ENCODE results near the gene USP28.

The USP28 gene

GRCh38 chr11:113831314-113831713 lies 44.1 kb downstream of the USP28 start:
- Histone ChIP-seq H4K8ac (ENCODE audit: low read depth, low read length) (no peak overlapping the region), H3K23ac (ENCODE audit: low read length) (no peak overlapping the region), H3K27me3 (ENCODE audit: insufficient read depth, low read length, poor library complexity) (no peaks in the 10 kb centered on the region), H3K4me2 (ENCODE audit: low read length) (no peak overlapping the region), H3K4me3 (ENCODE audit: low read length) (no peak overlapping the region), H3K79me2 (ENCODE audit: control insufficient read depth, insufficient read depth, low read length) (no peaks in the 10 kb centered on the region), H2AK5ac (ENCODE audit: low read length) (no peak overlapping the region), H3K36me3 (ENCODE audit: control insufficient read depth, insufficient read depth, low read length) (peaks cover 6% of the 10 kb centered on the region), H4K5ac (ENCODE audit: low read length) (no peak overlapping the region), H3K4ac (ENCODE audit: low read depth, low read length) (no peak overlapping the region), H3K4me1 (ENCODE audit: control insufficient read depth, low read depth, low read length) (no peaks in the 10 kb centered on the region), H3K27ac (ENCODE audit: low read depth, low read length) (no peak overlapping the region), H3K9ac (ENCODE audit: low read length) (no peak overlapping the region), H3K18ac (ENCODE audit: low read length) (no peak overlapping the region), H2BK120ac (ENCODE audit: low read depth, low read length) (no peak overlapping the region), H3K56ac (ENCODE audit: low read length) (no peak overlapping the region), H2BK5ac (ENCODE audit: low read length) (no peak overlapping the region), H2BK15ac (replicated peaks; ENCODE audit: low read depth) (no peak overlapping the region), H3K79me1 (ENCODE audit: low read length) (peaks cover 2% of the 10 kb centered on the region)
- no CpG with 5 or more reads among the region's 4 CpGs for WGBS (ENCODE audit: extremely low coverage, insufficient coverage, low lambda C conversion rate)
- DNase-seq = no peak

- no peak overlapping the region for H4K5ac ChIP-seq (ENCODE audit: low read length)
- no peak overlapping the region for H4K8ac ChIP-seq (ENCODE audit: low read depth, low read length)
- H3K36me3 ChIP-seq (ENCODE audit: control insufficient read depth, insufficient read depth, low read length) = peaks cover 6% of the 10 kb centered on the region
- no peak overlapping the region for H3K4me3 ChIP-seq (ENCODE audit: low read length)
- no peaks in the 10 kb centered on the region for H3K79me2 ChIP-seq (ENCODE audit: control insufficient read depth, insufficient read depth, low read length)
- no peak overlapping the region for H3K56ac ChIP-seq (ENCODE audit: low read length)
- no peak overlapping the region for H3K4ac ChIP-seq (ENCODE audit: low read depth, low read length)
- no peak overlapping the region for H3K9ac ChIP-seq (ENCODE audit: low read length)
- no CpG with 5 or more reads among the region's 2 CpGs for WGBS (ENCODE audit: extremely low coverage, insufficient coverage, low lambda C conversion rate)
- H2AK5ac ChIP-seq (ENCODE audit: low read length) = no peak overlapping the region
- H3K18ac ChIP-seq (ENCODE audit: low read length) = no peak overlapping the region
- peaks cover 2% of the 10 kb centered on the region for H3K79me1 ChIP-seq (ENCODE audit: low read length)
- H2BK5ac ChIP-seq (ENCODE audit: low read length) = no peak overlapping the region
- DNase-seq = no peak
- H3K4me1 ChIP-seq (ENCODE audit: control insufficient read depth, low read depth, low read length) = no peaks in the 10 kb centered on the region
- H3K4me2 ChIP-seq (ENCODE audit: low read length) = no peak overlapping the region
- H2BK120ac ChIP-seq (ENCODE audit: low read depth, low read length) = no peak overlapping the region
- H3K27me3 ChIP-seq (ENCODE audit: insufficient read depth, low read length, poor library complexity) = no peaks in the 10 kb centered on the region
- no peak overlapping the region for H3K27ac ChIP-seq (ENCODE audit: low read depth, low read length)
- no peak overlapping the region for H2BK15ac ChIP-seq (replicated peaks; ENCODE audit: low read depth)
- H3K23ac ChIP-seq (ENCODE audit: low read length) = no peak overlapping the region
These were observed 45.6 kb downstream of the USP28 start for GRCh38 chr11:113829751-113830150.

- Histone ChIP-seq H3K56ac (ENCODE audit: low read length) (no peak overlapping the region), H2BK5ac (ENCODE audit: low read length) (no peak overlapping the region), H3K4me3 (ENCODE audit: low read length) (no peak overlapping the region), H3K9ac (ENCODE audit: low read length) (no peak overlapping the region), H2BK15ac (replicated peaks; ENCODE audit: low read depth) (no peak overlapping the region), H3K4me2 (ENCODE audit: low read length) (no peak overlapping the region), H3K4me1 (ENCODE audit: control insufficient read depth, low read depth, low read length) (no peaks in the 10 kb centered on the region), H2AK5ac (ENCODE audit: low read length) (no peak overlapping the region), H3K36me3 (ENCODE audit: control insufficient read depth, insufficient read depth, low read length) (peaks cover 6% of the 10 kb centered on the region), H3K23ac (ENCODE audit: low read length) (no peak overlapping the region), H4K5ac (ENCODE audit: low read length) (no peak overlapping the region), H3K27ac (ENCODE audit: low read depth, low read length) (no peak overlapping the region), H2BK120ac (ENCODE audit: low read depth, low read length) (no peak overlapping the region), H4K8ac (ENCODE audit: low read depth, low read length) (no peak overlapping the region), H3K4ac (ENCODE audit: low read depth, low read length) (no peak overlapping the region), H3K79me1 (ENCODE audit: low read length) (peaks cover 2% of the 10 kb centered on the region), H3K27me3 (ENCODE audit: insufficient read depth, low read length, poor library complexity) (no peaks in the 10 kb centered on the region), H3K18ac (ENCODE audit: low read length) (no peak overlapping the region), H3K79me2 (ENCODE audit: control insufficient read depth, insufficient read depth, low read length) (no peaks in the 10 kb centered on the region)
- no peak for DNase-seq
- no CpG with 5 or more reads among the region's 1 CpG for WGBS (ENCODE audit: extremely low coverage, insufficient coverage, low lambda C conversion rate)
These were observed 47.2 kb downstream of the USP28 start for GRCh38 chr11:113828191-113828590.

- Histone ChIP-seq H3K27me3 (ENCODE audit: insufficient read depth, low read length, poor library complexity) (no peaks in the 10 kb centered on the region), H3K4me2 (ENCODE audit: low read length) (no peak overlapping the region), H3K4ac (ENCODE audit: low read depth, low read length) (no peak overlapping the region), H3K18ac (ENCODE audit: low read length) (no peak overlapping the region), H3K79me2 (ENCODE audit: control insufficient read depth, insufficient read depth, low read length) (no peaks in the 10 kb centered on the region), H2BK5ac (ENCODE audit: low read length) (no peak overlapping the region), H2BK120ac (ENCODE audit: low read depth, low read length) (no peak overlapping the region), H4K5ac (ENCODE audit: low read length) (no peak overlapping the region), H3K4me3 (ENCODE audit: low read length) (no peak overlapping the region), H3K56ac (ENCODE audit: low read length) (no peak overlapping the region), H3K27ac (ENCODE audit: low read depth, low read length) (no peak overlapping the region), H3K9ac (ENCODE audit: low read length) (no peak overlapping the region), H3K23ac (ENCODE audit: low read length) (no peak overlapping the region), H3K4me1 (ENCODE audit: control insufficient read depth, low read depth, low read length) (no peaks in the 10 kb centered on the region), H3K36me3 (ENCODE audit: control insufficient read depth, insufficient read depth, low read length) (peaks cover 6% of the 10 kb centered on the region), H2BK15ac (replicated peaks; ENCODE audit: low read depth) (no peak overlapping the region), H4K8ac (ENCODE audit: low read depth, low read length) (no peak overlapping the region), H3K79me1 (ENCODE audit: low read length) (no peaks in the 10 kb centered on the region), H2AK5ac (ENCODE audit: low read length) (no peak overlapping the region)
- DNase-seq = no peak
- no CpG with 5 or more reads among the region's 3 CpGs for WGBS (ENCODE audit: extremely low coverage, insufficient coverage, low lambda C conversion rate)
These were observed 47.9 kb downstream of the USP28 start for GRCh38 chr11:113827477-113827876.

- no peak overlapping the region for H3K18ac ChIP-seq (ENCODE audit: low read length)
- H2AK5ac ChIP-seq (ENCODE audit: low read length) = no peak overlapping the region
- no peak overlapping the region for H3K4me2 ChIP-seq (ENCODE audit: low read length)
- H3K36me3 ChIP-seq (ENCODE audit: control insufficient read depth, insufficient read depth, low read length) = peaks cover 5% of the 10 kb centered on the region
- H3K4me3 ChIP-seq (ENCODE audit: low read length) = no peak overlapping the region
- H3K56ac ChIP-seq (ENCODE audit: low read length) = no peak overlapping the region
- H3K79me1 ChIP-seq (ENCODE audit: low read length) = no peaks in the 10 kb centered on the region
- no peak for DNase-seq
- no peak overlapping the region for H4K5ac ChIP-seq (ENCODE audit: low read length)
- no peak overlapping the region for H3K27ac ChIP-seq (ENCODE audit: low read depth, low read length)
- H3K27me3 ChIP-seq (ENCODE audit: insufficient read depth, low read length, poor library complexity) = no peaks in the 10 kb centered on the region
- no CpG with 5 or more reads among the region's 3 CpGs for WGBS (ENCODE audit: extremely low coverage, insufficient coverage, low lambda C conversion rate)
- H3K9ac ChIP-seq (ENCODE audit: low read length) = no peak overlapping the region
- H3K4ac ChIP-seq (ENCODE audit: low read depth, low read length) = no peak overlapping the region
- H2BK5ac ChIP-seq (ENCODE audit: low read length) = no peak overlapping the region
- no peak overlapping the region for H2BK120ac ChIP-seq (ENCODE audit: low read depth, low read length)
- no peak overlapping the region for H4K8ac ChIP-seq (ENCODE audit: low read depth, low read length)
- no peaks in the 10 kb centered on the region for H3K79me2 ChIP-seq (ENCODE audit: control insufficient read depth, insufficient read depth, low read length)
- H3K4me1 ChIP-seq (ENCODE audit: control insufficient read depth, low read depth, low read length) = no peaks in the 10 kb centered on the region
- no peak overlapping the region for H3K23ac ChIP-seq (ENCODE audit: low read length)
- no peak overlapping the region for H2BK15ac ChIP-seq (replicated peaks; ENCODE audit: low read depth)
These were observed 56.9 kb downstream of the USP28 start for GRCh38 chr11:113818426-113818825.

GRCh38 chr11:113817626-113818025 lies 57.7 kb downstream of the USP28 start:
- Histone ChIP-seq H2BK120ac (ENCODE audit: low read depth, low read length) (no peak overlapping the region), H2AK5ac (ENCODE audit: low read length) (no peak overlapping the region), H3K4me2 (ENCODE audit: low read length) (no peak overlapping the region), H3K4ac (ENCODE audit: low read depth, low read length) (no peak overlapping the region), H3K36me3 (ENCODE audit: control insufficient read depth, insufficient read depth, low read length) (peaks cover 5% of the 10 kb centered on the region), H3K27ac (ENCODE audit: low read depth, low read length) (no peak overlapping the region), H3K27me3 (ENCODE audit: insufficient read depth, low read length, poor library complexity) (no peaks in the 10 kb centered on the region), H3K79me1 (ENCODE audit: low read length) (no peaks in the 10 kb centered on the region), H4K5ac (ENCODE audit: low read length) (no peak overlapping the region), H3K23ac (ENCODE audit: low read length) (no peak overlapping the region), H4K8ac (ENCODE audit: low read depth, low read length) (no peak overlapping the region), H2BK5ac (ENCODE audit: low read length) (no peak overlapping the region), H3K79me2 (ENCODE audit: control insufficient read depth, insufficient read depth, low read length) (no peaks in the 10 kb centered on the region), H3K4me1 (ENCODE audit: control insufficient read depth, low read depth, low read length) (no peaks in the 10 kb centered on the region), H3K9ac (ENCODE audit: low read length) (no peak overlapping the region), H3K18ac (ENCODE audit: low read length) (no peak overlapping the region), H2BK15ac (replicated peaks; ENCODE audit: low read depth) (no peak overlapping the region), H3K4me3 (ENCODE audit: low read length) (no peak overlapping the region), H3K56ac (ENCODE audit: low read length) (no peak overlapping the region)
- no peak for DNase-seq
- no CpG with 5 or more reads among the region's 6 CpGs for WGBS (ENCODE audit: extremely low coverage, insufficient coverage, low lambda C conversion rate)
